Neural crest cell (in vitro differentiated cells): Measurements from ENCODE around the gene PRCC. TPM values are rescaled to one million over a fixed set of nuclear protein-coding genes. Genes with fewer than 3 reads are reported as not detected.
"Not testable (repeated sequence)": the region's sequence is repeated elsewhere in the genome, so short reads cannot be mapped to it uniquely, and the experiment has no call there.

Experiments used
- DNase-seq: peaks from one replicate; pipeline ENCODE4 v3.0.0; 2021; ENCODE audit warnings: low read depth, mixed read lengths, low spot score
- H3K27ac Mint-ChIP-seq: one replicate; pipeline ENCODE4 v1.8.0; 2021; ENCODE audit warnings: mild to moderate bottlenecking, mixed read lengths; ENCODE audit not compliant: unreplicated experiment
- H3K27me3 Mint-ChIP-seq: 2 replicates; pipeline ENCODE4 v1.8.0; 2021; ENCODE audit warnings: low read depth, mild to moderate bottlenecking, mixed read lengths
- H3K36me3 Mint-ChIP-seq: 2 replicates; pipeline ENCODE4 v1.8.0; 2021; ENCODE audit warnings: low read depth, mild to moderate bottlenecking, mixed read lengths
- H3K4me1 Mint-ChIP-seq: 2 replicates; pipeline ENCODE4 v1.8.0; 2021; ENCODE audit warnings: mixed read lengths
- H3K4me3 Mint-ChIP-seq: one replicate; pipeline ENCODE4 v1.8.0; 2021; ENCODE audit warnings: mild to moderate bottlenecking, mixed read lengths
- H3K9me3 Mint-ChIP-seq: 2 replicates; pipeline ENCODE4 v1.8.0; 2021; ENCODE audit warnings: mixed read lengths
- total RNA-seq: library from RNA; stranded (reverse); gene quantifications from 2 replicates; pipeline ENCODE4 v1.2.1, GENCODE V29; 2021
- TF ChIP-seq, protein P1 (sequence below): fragments of 200-600 bp; sonication (generic); conservative IDR thresholded peaks from 2 replicates; pipeline ENCODE4 v1.5.0; 2021; ENCODE audit warnings: antibody characterized with exemption, mild to moderate bottlenecking

Gene PRCC
- total RNA-seq, 1 donor from 2014 or later, result 99.8 TPM

DNA sequence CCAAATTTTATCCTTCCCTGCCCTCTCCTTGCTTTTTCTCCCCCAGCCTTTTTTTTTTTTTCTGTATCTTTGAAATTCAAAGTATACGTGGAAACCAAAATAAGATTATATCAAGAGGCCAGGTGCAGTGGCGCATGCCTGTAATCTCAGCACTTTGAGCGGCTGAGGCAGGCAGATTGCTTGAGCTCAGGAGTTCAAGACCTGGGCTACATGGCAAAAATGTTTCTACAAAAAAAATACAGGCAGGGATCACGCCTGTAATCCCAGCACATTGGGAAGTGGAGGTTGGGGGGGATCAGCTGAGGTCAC lies 6.6 kb upstream of the PRCC start:
- Mint-ChIP-seq H3K27ac (no peak overlapping the region), H3K4me3 (no peak overlapping the region)

DNA sequence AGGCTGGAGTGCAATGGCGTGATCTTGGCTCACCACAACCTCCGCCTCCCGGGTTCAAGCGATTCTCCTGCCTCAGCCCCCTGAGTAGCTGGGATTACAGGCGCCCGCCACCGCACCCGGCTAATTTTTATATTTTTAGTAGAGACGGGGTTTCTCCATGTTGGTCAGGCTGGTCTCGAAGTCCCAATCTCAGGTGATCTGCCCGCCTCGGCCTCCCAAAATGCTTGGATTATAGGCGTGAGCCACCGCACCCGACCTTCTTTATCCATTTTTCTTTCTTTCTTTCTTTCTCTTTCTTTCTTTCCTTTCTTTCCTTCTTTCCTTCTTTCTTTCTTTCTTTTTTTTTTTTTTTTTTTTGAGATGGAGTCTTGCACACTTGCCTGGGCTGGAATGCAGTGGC lies 2.2 kb upstream of the PRCC start:
- H3K4me3 Mint-ChIP-seq, H3K27me3 Mint-ChIP-seq, H3K9me3 Mint-ChIP-seq, DNase-seq, H3K36me3 Mint-ChIP-seq, H3K27ac Mint-ChIP-seq: not testable (repeated sequence)
- peaks cover 23% of the 10 kb centered on the region for H3K4me1 Mint-ChIP-seq

More for the DNA sequence above, 6.6 kb upstream of the PRCC start:
- DNase-seq, result no peak
- Mint-ChIP-seq H3K36me3 (no peaks in the 10 kb centered on the region), H3K9me3 (no peaks in the 10 kb centered on the region), H3K4me1 (no peaks in the 10 kb centered on the region), H3K27me3 (no peaks in the 10 kb centered on the region)
- TF ChIP-seq, protein P1, sequence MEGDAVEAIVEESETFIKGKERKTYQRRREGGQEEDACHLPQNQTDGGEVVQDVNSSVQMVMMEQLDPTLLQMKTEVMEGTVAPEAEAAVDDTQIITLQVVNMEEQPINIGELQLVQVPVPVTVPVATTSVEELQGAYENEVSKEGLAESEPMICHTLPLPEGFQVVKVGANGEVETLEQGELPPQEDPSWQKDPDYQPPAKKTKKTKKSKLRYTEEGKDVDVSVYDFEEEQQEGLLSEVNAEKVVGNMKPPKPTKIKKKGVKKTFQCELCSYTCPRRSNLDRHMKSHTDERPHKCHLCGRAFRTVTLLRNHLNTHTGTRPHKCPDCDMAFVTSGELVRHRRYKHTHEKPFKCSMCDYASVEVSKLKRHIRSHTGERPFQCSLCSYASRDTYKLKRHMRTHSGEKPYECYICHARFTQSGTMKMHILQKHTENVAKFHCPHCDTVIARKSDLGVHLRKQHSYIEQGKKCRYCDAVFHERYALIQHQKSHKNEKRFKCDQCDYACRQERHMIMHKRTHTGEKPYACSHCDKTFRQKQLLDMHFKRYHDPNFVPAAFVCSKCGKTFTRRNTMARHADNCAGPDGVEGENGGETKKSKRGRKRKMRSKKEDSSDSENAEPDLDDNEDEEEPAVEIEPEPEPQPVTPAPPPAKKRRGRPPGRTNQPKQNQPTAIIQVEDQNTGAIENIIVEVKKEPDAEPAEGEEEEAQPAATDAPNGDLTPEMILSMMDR, result no peak

DNA sequence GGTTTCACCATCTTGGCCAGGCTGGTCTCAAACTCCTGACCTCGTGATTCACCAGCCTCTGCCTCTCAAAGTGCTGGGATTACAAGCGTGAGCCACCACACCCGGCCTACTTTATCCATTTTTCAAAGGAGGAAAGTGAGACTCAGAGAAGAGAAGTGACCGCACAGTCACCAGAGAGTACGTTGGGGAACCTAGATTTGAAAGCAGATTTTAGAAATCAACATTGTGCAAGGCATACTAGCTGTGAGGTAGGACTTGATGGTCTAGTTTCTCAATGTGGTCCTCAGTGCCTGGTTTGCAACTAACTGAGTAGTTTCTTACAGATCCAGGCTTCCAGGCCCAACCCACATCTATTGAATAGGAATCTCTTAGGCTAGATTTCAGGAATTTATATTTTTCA lies 1.7 kb upstream of the PRCC start:
- no peak for DNase-seq
- H3K27ac Mint-ChIP-seq, result no peak overlapping the region
- H3K36me3 Mint-ChIP-seq, result no peaks in the 10 kb centered on the region
- no peak overlapping the region for H3K4me3 Mint-ChIP-seq
- TF ChIP-seq, protein P1, result no peak
- no peaks in the 10 kb centered on the region for H3K27me3 Mint-ChIP-seq
- H3K4me1 Mint-ChIP-seq, result peaks cover 25% of the 10 kb centered on the region
- H3K9me3 Mint-ChIP-seq, result no peaks in the 10 kb centered on the region

DNA sequence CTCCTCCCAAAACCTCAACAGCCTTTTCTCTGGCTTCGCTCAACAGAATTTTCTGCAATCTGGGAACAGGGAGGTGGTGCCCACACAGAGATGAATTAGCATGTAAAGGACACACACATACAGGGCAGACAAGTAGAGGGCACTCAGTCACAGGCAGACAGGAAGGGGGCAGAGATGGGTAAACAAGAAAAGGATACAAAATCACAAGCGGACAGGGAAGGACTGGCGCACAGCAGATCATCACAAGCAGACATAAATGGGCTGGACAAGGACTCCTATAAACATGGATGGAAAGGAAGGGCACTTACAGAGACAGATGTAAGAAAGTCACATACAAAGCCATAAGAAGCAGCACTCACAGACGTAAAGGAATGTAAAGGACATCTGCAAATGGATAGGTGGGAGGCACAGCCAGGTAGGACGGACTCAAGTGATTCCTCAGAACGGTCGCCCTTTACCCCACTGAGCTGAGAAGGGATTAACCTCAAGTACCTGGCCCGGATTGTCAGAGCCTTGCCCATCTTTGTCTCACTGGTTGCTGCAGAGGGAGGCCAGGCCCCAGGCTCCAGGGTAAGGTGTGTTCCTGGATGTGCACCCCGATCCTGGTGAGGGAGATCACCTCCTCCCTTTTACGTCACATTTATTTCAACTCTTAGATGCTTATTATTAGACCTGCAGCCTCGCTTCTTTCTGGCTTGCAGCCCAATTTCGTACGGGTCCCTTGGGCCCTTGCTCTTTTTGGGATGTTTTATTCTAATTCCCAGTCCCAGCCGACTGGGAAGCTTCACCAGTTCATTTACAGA lies 836 bp upstream of the PRCC start:
- H3K4me3 Mint-ChIP-seq, result no peak overlapping the region
- no peaks in the 10 kb centered on the region for H3K27me3 Mint-ChIP-seq
- peaks cover 33% of the 10 kb centered on the region for H3K4me1 Mint-ChIP-seq
- H3K27ac Mint-ChIP-seq, result peak overlapping the region; percentile 59
- TF ChIP-seq, protein P1, result no peak
- no peaks in the 10 kb centered on the region for H3K9me3 Mint-ChIP-seq
- no peak for DNase-seq
- H3K36me3 Mint-ChIP-seq, result peaks cover 3% of the 10 kb centered on the region

DNA sequence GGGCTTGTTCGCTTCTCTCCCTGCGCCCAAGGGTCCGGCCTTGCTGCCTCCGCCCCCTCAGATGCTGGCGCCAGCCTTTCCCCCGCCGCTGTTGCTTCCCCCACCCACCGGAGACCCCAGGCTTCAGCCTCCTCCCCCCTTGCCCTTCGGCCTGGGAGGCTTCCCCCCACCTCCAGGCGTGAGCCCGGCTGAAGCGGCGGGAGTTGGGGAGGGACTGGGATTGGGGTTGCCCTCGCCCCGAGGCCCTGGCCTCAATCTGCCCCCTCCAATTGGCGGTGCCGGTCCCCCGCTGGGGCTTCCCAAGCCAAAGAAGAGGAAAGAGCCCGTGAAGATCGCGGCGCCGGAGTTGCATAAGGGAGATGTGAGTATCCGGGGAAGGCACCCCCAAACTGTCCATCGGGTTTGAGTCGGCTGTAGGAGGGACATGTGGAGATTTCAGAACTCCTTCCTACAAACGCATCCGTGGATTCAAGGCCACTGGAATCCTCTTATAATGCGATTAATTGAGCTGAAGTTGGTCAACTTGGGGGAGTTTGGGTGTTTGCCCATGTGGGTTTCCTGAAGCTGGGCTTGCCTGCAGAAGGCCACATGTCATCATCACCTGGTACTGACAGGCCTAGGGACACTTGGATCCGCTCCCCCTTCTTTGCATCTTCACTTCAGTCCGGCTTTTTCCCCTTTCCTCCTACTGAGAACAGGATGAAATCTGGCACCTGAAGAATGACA lies 707 bp downstream of the PRCC start:
- no peak for DNase-seq

More for the DNA sequence above, 707 bp downstream of the PRCC start:
- peaks cover 3% of the 10 kb centered on the region for H3K36me3 Mint-ChIP-seq
- TF ChIP-seq, protein P1, result no peak
- H3K4me3 Mint-ChIP-seq, result no peak overlapping the region
- no peaks in the 10 kb centered on the region for H3K27me3 Mint-ChIP-seq
- peaks cover 44% of the 10 kb centered on the region for H3K4me1 Mint-ChIP-seq
- H3K9me3 Mint-ChIP-seq, result no peaks in the 10 kb centered on the region
- H3K27ac Mint-ChIP-seq, result peak overlapping the region; percentile 76
